SIG-M5 treated with dmso at 0.1 percent for 504 hours (cell line): ENCODE results near the gene NAT16.
A peak's percentile ranks its signal among the peaks of the same experiment; 100 is the strongest.
"Not testable (repeated sequence)": the region's sequence is repeated elsewhere in the genome, so short reads cannot be mapped to it uniquely, and the experiment has no call there.

Source experiments
- DNase-seq: peaks from one replicate; lab custom pipeline; 2025; ENCODE audit not compliant: unreplicated experiment; lab: John Stamatoyannopoulos, UW

Gene NAT16

DNA sequence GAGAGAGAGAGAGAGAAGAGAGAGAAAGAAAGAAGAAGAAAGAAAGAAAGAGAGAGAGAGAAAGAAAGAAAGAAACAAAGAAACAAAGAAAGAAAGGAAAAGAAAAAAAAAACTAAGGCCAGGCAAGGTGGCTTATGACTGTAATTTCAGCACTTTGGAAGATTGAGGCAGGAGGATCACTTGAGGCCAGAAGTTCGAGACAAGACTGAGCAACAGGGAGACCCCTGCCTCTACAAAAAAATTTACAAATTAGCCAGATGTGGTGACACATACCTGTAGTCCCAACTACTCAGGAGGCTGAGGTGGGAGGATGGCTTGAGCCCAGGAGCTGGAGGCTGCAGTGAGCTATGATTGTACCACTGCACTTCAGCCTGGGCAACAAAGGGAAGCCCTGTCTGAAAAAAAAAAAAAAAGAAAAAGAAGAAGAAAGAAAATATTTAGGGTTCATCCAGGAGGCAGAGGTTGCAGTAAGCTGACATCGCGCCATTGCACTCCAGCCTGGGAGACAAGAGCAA is 50.4 kb downstream of the NAT16 start:
- DNase-seq: no peak

DNA sequence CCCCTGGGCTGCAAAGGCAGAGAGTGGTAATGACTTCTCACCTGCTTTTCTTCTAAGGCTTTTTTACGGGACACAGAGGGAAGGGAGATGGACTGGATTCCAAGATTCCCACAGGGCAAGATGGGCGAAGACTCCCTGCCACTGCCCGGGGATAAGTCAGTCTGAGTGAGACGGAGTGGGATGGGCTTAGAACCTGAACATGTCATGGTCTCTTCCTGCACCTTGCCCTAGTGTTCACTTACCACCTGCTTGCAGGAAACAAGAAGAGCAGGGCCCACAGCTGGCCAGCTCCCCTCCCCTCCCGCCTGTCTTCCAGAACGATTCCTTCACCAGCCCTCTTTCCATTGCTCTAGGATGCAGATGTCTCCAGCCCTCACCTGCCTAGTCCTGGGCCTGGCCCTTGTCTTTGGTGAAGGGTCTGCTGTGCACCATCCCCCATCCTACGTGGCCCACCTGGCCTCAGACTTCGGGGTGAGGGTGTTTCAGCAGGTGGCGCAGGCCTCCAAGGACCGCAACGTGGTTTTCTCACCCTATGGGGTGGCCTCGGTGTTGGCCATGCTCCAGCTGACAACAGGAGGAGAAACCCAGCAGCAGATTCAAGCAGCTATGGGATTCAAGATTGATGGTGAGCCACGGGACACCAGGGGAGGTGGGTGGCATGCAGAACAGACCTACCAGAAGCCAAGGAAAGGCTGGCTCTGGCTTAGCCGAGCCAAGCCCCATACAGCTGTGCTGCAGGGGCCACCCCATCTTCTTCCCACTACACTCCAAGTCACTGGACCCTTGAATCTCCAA is 51.9 kb downstream of the NAT16 start:
- no peak for DNase-seq

DNA sequence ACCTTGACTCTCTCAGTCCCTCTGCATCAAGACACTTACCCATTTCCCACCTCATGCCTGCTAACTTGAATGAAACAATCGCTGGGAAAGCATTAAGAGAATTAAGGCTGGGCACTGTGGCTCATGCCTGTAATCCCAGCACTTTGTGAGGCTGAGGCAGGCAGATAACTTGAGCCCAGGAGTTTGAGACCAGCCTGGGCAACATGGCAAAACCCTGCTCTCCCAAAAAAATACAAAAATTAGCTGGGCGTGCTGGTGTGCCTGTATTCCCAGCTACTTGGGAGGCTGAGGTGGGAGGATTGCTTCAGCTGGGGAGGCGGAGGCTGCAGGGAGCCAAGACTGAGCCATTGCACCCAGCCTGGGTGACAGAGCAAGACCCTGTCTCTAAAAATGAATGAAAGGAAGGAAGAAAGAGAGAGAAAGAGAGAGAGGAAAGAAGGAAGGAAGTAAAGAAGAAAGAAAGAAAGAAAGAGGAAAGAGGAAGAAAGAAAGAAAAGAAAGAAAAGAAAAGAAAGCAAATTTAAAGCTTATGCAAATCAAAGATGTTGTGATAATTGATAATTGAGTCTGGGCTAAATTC is 52.5 kb downstream of the NAT16 start:
- DNase-seq: no peak

DNA sequence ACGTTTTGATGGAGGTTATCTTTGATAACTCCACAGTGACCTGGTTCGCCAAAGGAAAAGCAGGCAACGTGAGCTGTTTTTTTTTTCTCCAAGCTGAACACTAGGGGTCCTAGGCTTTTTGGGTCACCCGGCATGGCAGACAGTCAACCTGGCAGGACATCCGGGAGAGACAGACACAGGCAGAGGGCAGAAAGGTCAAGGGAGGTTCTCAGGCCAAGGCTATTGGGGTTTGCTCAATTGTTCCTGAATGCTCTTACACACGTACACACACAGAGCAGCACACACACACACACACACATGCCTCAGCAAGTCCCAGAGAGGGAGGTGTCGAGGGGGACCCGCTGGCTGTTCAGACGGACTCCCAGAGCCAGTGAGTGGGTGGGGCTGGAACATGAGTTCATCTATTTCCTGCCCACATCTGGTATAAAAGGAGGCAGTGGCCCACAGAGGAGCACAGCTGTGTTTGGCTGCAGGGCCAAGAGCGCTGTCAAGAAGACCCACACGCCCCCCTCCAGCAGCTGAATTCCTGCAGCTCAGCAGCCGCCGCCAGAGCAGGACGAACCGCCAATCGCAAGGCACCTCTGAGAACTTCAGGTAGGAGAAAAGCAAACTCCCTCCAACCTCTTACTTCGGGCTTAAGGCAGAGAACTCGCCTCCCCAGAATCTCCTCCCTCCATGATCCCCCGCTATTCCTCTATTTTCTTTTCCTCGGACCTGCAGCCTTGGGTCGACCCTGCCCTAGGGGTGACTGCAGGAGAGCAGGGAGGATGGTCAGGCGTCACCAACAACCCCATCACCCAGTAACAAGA is 53.2 kb downstream of the NAT16 start, which contains the start of gene SERPINE1:
Gene SERPINE1, plus strand, starts transcription at position 454 of the 809 bp plus-strand sequence. CDS start 1,290 bp downstream, outside the sequence.
- DNase-seq: peak; percentile 25

DNA sequence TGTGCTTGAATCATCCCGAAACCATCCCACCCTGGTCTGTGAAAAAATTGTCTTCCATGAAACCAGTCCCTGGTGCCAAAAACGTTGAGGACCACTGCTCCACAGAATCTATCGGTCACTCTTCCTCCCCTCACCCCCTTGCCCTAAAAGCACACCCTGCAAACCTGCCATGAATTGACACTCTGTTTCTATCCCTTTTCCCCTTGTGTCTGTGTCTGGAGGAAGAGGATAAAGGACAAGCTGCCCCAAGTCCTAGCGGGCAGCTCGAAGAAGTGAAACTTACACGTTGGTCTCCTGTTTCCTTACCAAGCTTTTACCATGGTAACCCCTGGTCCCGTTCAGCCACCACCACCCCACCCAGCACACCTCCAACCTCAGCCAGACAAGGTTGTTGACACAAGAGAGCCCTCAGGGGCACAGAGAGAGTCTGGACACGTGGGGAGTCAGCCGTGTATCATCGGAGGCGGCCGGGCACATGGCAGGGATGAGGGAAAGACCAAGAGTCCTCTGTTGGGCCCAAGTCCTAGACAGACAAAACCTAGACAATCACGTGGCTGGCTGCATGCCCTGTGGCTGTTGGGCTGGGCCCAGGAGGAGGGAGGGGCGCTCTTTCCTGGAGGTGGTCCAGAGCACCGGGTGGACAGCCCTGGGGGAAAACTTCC is 54.0 kb downstream of the NAT16 start:
- DNase-seq: no peak

DNA sequence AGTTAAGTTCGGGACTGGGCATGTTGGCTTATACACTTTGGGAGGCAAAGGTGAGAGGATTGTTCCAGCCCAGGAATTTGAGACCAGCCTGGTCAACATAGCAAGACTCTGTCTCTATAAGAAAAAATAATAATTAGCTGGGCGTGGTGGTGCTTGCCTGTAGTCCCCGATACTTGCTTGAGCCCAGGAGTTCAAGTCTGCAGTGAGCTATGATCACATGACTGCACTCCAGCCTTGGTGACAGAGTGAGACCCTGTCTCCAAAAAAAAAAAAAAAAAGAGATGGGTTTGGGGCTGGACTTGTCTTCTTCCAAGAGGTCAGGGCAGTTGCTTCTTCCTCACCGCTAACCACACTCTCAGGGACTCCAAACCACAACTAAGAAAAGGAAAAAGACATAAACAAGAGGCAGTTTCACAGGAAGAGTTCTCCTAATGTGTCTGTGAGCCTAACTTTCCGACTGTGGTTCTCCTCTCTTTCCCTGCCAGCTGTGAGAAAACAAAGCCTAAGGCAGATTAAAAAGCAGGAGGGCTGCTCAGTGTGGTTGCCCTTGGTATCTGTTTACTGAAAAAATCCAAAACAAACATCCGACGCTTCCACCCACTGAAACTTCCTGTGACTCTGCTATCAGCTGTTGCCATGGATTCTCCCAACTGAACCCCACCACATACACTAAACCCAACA is 55.6 kb downstream of the NAT16 start:
- DNase-seq: peak; percentile 41

DNA sequence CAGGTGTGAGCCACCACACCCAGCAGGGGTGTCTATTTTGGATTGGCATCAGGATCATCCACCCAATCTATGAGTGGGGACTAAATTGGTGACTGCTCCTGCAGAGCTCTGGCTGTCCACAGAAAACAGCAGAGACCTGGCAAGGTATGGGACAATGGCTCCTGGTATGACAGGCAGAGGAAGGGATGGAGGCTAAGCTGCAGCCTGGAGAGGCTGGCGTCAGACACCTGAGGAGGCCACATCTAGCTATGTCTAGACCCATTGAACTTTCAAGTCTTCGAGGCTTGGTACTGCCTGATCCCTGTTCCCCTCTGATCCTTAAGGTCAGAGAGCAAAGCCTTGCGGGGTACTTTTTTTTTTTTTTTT is 56.4 kb downstream of the NAT16 start:
- no peak for DNase-seq

DNA sequence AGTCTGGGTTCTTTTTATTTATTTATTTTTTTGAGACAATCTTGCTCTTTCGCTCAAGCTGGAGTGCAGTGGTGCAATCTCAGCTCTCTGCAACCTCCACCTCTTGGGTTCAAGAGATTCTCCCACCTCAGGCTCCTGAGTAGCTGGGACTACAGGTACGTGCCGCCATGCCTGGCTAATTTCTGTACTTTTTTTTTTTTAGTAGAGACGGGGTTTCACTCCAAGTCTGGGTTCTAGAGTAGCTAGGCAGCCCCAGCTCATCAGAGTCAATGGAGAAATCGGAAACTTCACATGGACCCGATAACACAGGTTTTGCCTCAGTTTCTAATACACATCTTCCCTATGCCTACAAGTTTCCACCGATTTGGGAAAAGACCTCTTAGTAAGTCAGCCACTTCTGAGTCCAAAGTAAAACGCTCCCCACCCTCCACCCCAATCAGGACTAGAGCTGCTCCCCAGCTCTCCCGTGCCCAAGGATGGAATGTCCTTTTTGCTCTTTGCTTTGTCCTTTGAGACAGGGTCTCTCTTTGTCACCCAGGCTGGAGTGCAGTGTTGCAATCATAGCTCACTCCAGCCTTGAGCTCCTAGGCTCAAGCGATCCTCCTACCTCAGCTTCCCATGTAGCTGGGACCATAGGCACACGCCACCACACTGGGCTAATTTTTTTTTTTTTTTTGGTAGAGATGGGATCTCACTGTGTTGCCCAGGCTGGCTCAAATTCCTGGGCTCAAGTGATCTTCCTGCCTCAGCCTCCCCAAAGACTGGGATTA is 57.0 kb downstream of the NAT16 start:
- no peak for DNase-seq

DNA sequence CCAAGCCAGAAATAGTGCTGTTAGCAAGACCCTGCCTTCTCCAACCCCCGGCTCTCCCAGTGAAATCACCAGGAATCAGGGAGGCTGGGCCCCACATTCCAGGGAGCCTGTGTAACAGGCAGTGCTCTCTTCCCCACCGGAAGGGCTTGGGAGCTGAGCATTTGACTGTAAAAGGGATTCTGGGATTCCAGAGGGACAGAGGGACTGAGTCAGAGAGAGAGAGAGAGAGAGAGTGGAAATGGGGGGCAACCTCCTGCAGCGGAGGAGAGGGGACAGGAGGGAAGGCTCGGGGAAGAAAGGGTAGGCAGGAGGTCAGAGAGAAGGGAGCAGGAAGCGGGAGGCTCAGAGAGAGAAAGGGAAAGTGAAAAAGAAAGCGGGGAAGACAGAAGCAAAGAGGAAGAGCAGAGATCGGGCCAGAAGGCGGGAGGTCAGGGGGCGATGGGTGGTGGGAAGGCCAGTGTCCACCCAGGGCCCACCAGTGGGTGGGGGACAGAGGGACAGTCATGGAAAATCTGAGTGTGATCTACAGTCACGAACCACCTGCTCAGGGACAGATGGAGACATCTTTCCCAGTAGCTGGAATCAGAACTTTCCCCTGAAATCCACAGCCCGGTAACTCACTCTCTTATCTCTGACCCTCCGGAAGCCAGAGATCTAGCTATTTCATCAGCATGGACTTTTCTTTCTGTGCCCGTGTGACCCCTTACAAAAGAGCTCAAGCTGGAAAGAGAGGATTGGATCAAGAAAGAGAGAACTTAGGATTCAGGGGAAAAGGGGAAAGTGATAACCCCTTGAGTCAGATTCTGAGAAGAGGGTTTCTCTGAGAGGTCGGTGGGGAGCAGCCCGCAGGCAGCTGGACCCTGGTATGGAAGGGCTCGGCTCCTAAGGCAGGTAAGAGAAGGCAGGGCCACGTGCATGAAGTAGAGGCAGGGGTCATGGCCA is 57.8 kb downstream of the NAT16 start:
- DNase-seq: no peak

DNA sequence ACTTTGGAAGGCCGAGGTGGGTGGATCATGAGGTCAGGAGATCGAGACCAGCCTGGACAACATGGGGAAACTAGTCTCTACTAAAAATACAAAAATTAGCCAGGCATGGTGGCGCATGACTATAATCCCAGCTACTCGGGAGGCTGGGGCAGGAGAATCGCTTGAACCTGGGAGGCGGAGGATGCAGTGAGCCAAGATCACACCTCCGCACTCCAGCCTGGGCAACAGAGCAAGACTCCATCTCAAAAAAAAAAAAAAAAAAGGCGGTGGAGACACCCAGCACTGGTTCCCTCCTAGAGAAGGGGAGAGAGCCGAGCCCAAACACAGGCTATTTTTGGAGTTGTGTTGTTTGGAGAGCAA is 58.5 kb downstream of the NAT16 start:
- not testable (repeated sequence) for DNase-seq
